Liver (tissue), 9 donors: ENCODE measurements around the gene RGS12. TPM values are rescaled to one million over a fixed set of nuclear protein-coding genes. Genes with fewer than 3 reads are reported as not detected.

Source experiments
- DNase-seq: peaks from one replicate; pipeline ENCODE4 v3.0.0-alpha.2; 2017; ENCODE audit warnings: low spot score
- H3K27ac ChIP-seq, 2 donors: one replicate each; pipeline ENCODE4 v1.7.0; 2013; ENCODE audit warnings: inconsistent platforms in 2 of 2, low read length in 2 of 2, control low read depth in 1 of 2, low read depth in 1 of 2, mild to moderate bottlenecking in 1 of 2
- H3K27me3 ChIP-seq, 4 donors: one replicate each; pipeline versions ENCODE4 v1.6.1 to v1.7.0; 2013; ENCODE audit warnings: low read length in 3 of 4, inconsistent platforms in 1 of 4, mild to moderate bottlenecking in 1 of 4, moderate library complexity in 1 of 4; ENCODE audit not compliant: control insufficient read depth in 4 of 4, insufficient read depth in 4 of 4
- H3K36me3 ChIP-seq, 4 donors: one replicate each; pipeline versions ENCODE4 v1.6.1 to v1.7.0; 2013; ENCODE audit warnings: low read length in 3 of 4, mild to moderate bottlenecking in 3 of 4, low read depth in 1 of 4, moderate library complexity in 1 of 4; ENCODE audit not compliant: control insufficient read depth in 4 of 4, insufficient read depth in 3 of 4
- H3K4me1 ChIP-seq, 4 donors: one replicate each; pipeline versions ENCODE4 v1.6.1 to v1.7.0; 2013; ENCODE audit warnings: low read length in 3 of 4, mild to moderate bottlenecking in 3 of 4, moderate library complexity in 1 of 4; ENCODE audit not compliant: control insufficient read depth in 4 of 4, insufficient read depth in 4 of 4
- H3K4me3 ChIP-seq, 3 donors: one replicate each; pipeline versions ENCODE4 v1.6.1 to v1.7.0; 2013; ENCODE audit warnings: low read length in 3 of 3, control low read depth in 1 of 3, low read depth in 1 of 3, mild to moderate bottlenecking in 1 of 3
- H3K9ac ChIP-seq, 2 donors: one replicate each; pipeline ENCODE4 v1.7.0; 2013; ENCODE audit warnings: low read length in 2 of 2, mild to moderate bottlenecking in 2 of 2, moderate library complexity in 2 of 2, control low read depth in 1 of 2, low read depth in 1 of 2
- H3K9me3 ChIP-seq, 4 donors: one replicate each; pipeline versions ENCODE4 v1.6.1 to v1.7.0; 2013; ENCODE audit warnings: low read length in 3 of 4; ENCODE audit not compliant: control insufficient read depth in 4 of 4
- CTCF ChIP-seq: fragments of 150-350 bp; IDR thresholded peaks from 2 replicates; pipeline ENCODE4 v1.5.1; 2017; ENCODE audit warnings: improper control_type of control experiment, low read depth, low read length; ENCODE audit not compliant: missing input control
- EGR1 ChIP-seq, 2 donors: IDR thresholded peaks; 2 replicates each; pipeline ENCODE4 v1.6.1; 2016 to 2018; ENCODE audit warnings: antibody characterized with exemption in 2 of 2, low read depth in 2 of 2
- FOXA2 ChIP-seq: IDR thresholded peaks from 2 replicates; pipeline ENCODE4 v1.6.1; 2016; ENCODE audit warnings: antibody characterized with exemption
- GABPA ChIP-seq, 2 donors: IDR thresholded peaks in 1 of 2; conservative IDR thresholded peaks in 1 of 2; 2 replicates each; pipeline ENCODE4 v1.6.1; 2016; ENCODE audit warnings: antibody characterized with exemption in 2 of 2, mild to moderate bottlenecking in 1 of 2, moderate library complexity in 1 of 2
- HNF4A ChIP-seq, 2 donors: conservative IDR thresholded peaks; 2 replicates each; pipeline ENCODE4 v1.6.1; 2016; ENCODE audit warnings: antibody characterized with exemption in 2 of 2, mild to moderate bottlenecking in 2 of 2
- HNF4G ChIP-seq: IDR thresholded peaks from 2 replicates; pipeline ENCODE4 v1.6.1; 2016; ENCODE audit warnings: antibody characterized with exemption
- JUND ChIP-seq, 2 donors: IDR thresholded peaks; 2 replicates each; pipeline ENCODE4 v1.6.1; 2016; ENCODE audit warnings: antibody characterized with exemption in 2 of 2
- NR2F2 ChIP-seq: IDR thresholded peaks from 2 replicates; pipeline ENCODE4 v1.6.1; 2016; ENCODE audit warnings: antibody characterized with exemption
- RAD21 ChIP-seq, 2 donors: IDR thresholded peaks; 2 replicates each; pipeline ENCODE4 v1.6.1; 2016; ENCODE audit warnings: antibody characterized with exemption in 2 of 2, mild to moderate bottlenecking in 2 of 2
- SP1 ChIP-seq: IDR thresholded peaks from 2 replicates; pipeline ENCODE4 v1.6.1; 2018; ENCODE audit warnings: antibody characterized with exemption, mild to moderate bottlenecking
- TAF1 ChIP-seq: conservative IDR thresholded peaks from 2 replicates; pipeline ENCODE4 v1.6.1; 2016; ENCODE audit warnings: antibody characterized with exemption, mild to moderate bottlenecking
- YY1 ChIP-seq: IDR thresholded peaks from 2 replicates; pipeline ENCODE4 v1.6.1; 2016; ENCODE audit warnings: antibody characterized with exemption, mild to moderate bottlenecking
- WGBS: extraction: QIAGEN DNeasy Blood & Tissue Kit; methylation state at CpG from one replicate; pipeline ENCODE4 v1.1.7; 2013; 5-methylcytosine and 5-hydroxymethylcytosine counted together
- polyA plus RNA-seq, 2 donors: library from polyadenylated mRNA; stranded (reverse) in 1 of 2; unstranded in 1 of 2; fragments of 200-250 nt in 1 of 2; fragments of >200 nt in 1 of 2; fragmentation: Nextera tagmentation in 1 of 2; extraction: Ambion mirVana in 1 of 2; gene quantifications; one replicate each; pipeline versions ENCODE4 v1.2.1 to v1.2.3, GENCODE V29; 2013 to 2015
- total RNA-seq, 2 donors: library from RNA; depleted of rRNA; stranded (reverse); fragments of >200 nt; gene quantifications; one replicate each; pipeline ENCODE4 v1.2.3, GENCODE V29; 2014
- TF ChIP-seq, protein P1 (sequence below): IDR thresholded peaks from 2 replicates; pipeline ENCODE4 v1.6.1; 2016; ENCODE audit warnings: antibody characterized with exemption
- TF ChIP-seq, protein P2 (sequence below): IDR thresholded peaks from 2 replicates; pipeline ENCODE4 v1.6.1; 2016; ENCODE audit warnings: antibody characterized with exemption
- TF ChIP-seq, protein P3 (sequence below): IDR thresholded peaks from 2 replicates; pipeline ENCODE4 v1.6.1; 2016; ENCODE audit warnings: antibody characterized with exemption
- TF ChIP-seq, protein P4 (sequence below): IDR thresholded peaks from 2 replicates; pipeline ENCODE4 v1.6.1; 2016; ENCODE audit warnings: antibody characterized with exemption, mild to moderate bottlenecking
- donor health status: healthy.
- donor health status: healthy.
- donor health status: healthy.
- donor health status: healthy.
- donor health status: healthy.

Gene RGS12
- total and polyA plus RNA-seq, 4 donors = 6.4 to 23.2 (median 11.5) TPM

DNA sequence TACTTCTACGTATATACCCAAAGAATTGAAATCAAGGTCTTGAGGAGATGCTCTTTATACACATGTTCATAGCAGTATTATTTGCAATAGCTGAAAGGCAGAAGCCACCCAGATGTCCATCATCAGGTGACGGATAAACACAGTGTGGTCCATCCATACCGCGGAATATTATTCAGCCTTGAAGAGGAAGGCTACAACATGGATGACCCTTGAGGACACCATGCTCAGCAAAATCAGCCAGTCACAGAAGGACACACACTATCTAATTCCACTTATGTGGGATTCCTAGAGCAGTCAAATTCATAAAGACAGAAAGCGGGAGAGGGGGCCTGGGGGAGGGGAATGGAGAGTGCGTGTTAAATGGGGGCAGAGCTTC, 44.5 kb downstream of the RGS12 start:
- Histone ChIP-seq H3K36me3 (no peaks in the 10 kb centered on the region), H3K4me3 (no peak overlapping the region), H3K27ac (no peak overlapping the region), H3K9me3 (no peaks in the 10 kb centered on the region), H3K4me1 (peaks cover 0 to 5% (median 0%) of the 10 kb centered on the region in 4 donors), H3K9ac (no peak overlapping the region), H3K27me3 (no peaks in the 10 kb centered on the region)
- no peak for TF ChIP-seq HNF4A (conservative IDR thresholded peaks at IDR 0.05)
- WGBS = 98% methylated on average over 6 of the region's 6 CpGs
- no peak for DNase-seq

- peak; percentile 5 for DNase-seq
- peaks cover 0 to 5% (median 0%) of the 10 kb centered on the region in 4 donors for H3K4me1 ChIP-seq
- no peak overlapping the region for H3K4me3 ChIP-seq
- no peaks in the 10 kb centered on the region for H3K9me3 ChIP-seq
- 89% methylated on average over 8 of the region's 8 CpGs for WGBS
- no peak overlapping the region for H3K9ac ChIP-seq
- H3K27me3 ChIP-seq = no peaks in the 10 kb centered on the region
- no peaks in the 10 kb centered on the region for H3K36me3 ChIP-seq
- no peak for TF ChIP-seq NR2F2
- TF ChIP-seq FOXA2 = no peak
- TF ChIP-seq, protein P1, sequence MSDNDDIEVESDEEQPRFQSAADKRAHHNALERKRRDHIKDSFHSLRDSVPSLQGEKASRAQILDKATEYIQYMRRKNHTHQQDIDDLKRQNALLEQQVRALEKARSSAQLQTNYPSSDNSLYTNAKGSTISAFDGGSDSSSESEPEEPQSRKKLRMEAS = no peak
- no peak for TF ChIP-seq EGR1 (IDR thresholded peaks at IDR 0.05; ENCODE audit: low read depth in 2 of 2)
- TF ChIP-seq JUND (IDR thresholded peaks at IDR 0.05) = no peak
- TF ChIP-seq SP1 = no peak
- TF ChIP-seq, protein P2, sequence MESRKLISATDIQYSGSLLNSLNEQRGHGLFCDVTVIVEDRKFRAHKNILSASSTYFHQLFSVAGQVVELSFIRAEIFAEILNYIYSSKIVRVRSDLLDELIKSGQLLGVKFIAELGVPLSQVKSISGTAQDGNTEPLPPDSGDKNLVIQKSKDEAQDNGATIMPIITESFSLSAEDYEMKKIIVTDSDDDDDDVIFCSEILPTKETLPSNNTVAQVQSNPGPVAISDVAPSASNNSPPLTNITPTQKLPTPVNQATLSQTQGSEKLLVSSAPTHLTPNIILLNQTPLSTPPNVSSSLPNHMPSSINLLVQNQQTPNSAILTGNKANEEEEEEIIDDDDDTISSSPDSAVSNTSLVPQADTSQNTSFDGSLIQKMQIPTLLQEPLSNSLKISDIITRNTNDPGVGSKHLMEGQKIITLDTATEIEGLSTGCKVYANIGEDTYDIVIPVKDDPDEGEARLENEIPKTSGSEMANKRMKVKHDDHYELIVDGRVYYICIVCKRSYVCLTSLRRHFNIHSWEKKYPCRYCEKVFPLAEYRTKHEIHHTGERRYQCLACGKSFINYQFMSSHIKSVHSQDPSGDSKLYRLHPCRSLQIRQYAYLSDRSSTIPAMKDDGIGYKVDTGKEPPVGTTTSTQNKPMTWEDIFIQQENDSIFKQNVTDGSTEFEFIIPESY = no peak
- no peak for TF ChIP-seq GABPA (IDR thresholded peaks at IDR 0.05 in 1 of 2, conservative IDR thresholded peaks at IDR 0.05 in 1 of 2)
- TF ChIP-seq RAD21 (IDR thresholded peaks at IDR 0.05) = no peak
- no peak for TF ChIP-seq TAF1
- TF ChIP-seq CTCF = no peak
- TF ChIP-seq HNF4G = no peak
- TF ChIP-seq, protein P3, sequence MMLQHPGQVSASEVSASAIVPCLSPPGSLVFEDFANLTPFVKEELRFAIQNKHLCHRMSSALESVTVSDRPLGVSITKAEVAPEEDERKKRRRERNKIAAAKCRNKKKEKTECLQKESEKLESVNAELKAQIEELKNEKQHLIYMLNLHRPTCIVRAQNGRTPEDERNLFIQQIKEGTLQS = no peak
- no peak overlapping the region for H3K27ac ChIP-seq
Observed at GRCh38 chr4:3337811-3338210, 45.0 kb downstream of the RGS12 start.

DNA sequence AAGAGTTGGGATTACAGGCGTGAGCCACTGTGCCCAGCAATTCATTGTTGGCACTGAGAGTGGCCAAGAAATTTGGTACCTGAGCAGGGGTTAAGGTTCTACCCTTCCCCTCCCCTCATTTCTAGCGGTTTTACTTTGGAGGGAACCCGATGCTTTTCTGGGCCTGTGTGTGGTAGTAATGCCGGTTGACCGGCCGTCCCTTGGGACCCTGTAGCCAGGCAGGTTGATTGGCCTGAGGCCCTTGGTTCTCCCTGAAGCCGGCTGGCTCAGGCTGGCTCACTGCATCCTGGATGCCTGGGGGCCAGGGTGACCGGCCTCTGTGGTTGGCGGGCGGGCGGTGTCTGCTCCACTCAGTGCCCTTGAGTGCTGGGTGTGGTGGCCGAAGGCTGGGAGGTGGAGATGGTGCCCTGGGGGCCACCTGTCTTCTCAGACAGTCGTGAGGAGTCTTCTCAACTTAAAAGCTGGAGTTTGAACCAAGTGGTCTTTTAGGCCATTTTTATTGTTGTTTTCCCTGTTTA, 45.6 kb downstream of the RGS12 start:
- Histone ChIP-seq H3K9ac (no peak overlapping the region), H3K27ac (no peak overlapping the region), H3K36me3 (no peaks in the 10 kb centered on the region), H3K4me3 (no peak overlapping the region), H3K4me1 (peaks cover 0 to 5% (median 0%) of the 10 kb centered on the region in 4 donors), H3K9me3 (no peaks in the 10 kb centered on the region), H3K27me3 (no peaks in the 10 kb centered on the region)
- 97% methylated on average over 13 of the region's 13 CpGs for WGBS
- DNase-seq = peak; percentile 25
- TF ChIP-seq TAF1 = no peak
- no peak for TF ChIP-seq NR2F2
- TF ChIP-seq SP1 = no peak
- TF ChIP-seq YY1 = no peak
- TF ChIP-seq HNF4G = no peak
- TF ChIP-seq, protein P4, sequence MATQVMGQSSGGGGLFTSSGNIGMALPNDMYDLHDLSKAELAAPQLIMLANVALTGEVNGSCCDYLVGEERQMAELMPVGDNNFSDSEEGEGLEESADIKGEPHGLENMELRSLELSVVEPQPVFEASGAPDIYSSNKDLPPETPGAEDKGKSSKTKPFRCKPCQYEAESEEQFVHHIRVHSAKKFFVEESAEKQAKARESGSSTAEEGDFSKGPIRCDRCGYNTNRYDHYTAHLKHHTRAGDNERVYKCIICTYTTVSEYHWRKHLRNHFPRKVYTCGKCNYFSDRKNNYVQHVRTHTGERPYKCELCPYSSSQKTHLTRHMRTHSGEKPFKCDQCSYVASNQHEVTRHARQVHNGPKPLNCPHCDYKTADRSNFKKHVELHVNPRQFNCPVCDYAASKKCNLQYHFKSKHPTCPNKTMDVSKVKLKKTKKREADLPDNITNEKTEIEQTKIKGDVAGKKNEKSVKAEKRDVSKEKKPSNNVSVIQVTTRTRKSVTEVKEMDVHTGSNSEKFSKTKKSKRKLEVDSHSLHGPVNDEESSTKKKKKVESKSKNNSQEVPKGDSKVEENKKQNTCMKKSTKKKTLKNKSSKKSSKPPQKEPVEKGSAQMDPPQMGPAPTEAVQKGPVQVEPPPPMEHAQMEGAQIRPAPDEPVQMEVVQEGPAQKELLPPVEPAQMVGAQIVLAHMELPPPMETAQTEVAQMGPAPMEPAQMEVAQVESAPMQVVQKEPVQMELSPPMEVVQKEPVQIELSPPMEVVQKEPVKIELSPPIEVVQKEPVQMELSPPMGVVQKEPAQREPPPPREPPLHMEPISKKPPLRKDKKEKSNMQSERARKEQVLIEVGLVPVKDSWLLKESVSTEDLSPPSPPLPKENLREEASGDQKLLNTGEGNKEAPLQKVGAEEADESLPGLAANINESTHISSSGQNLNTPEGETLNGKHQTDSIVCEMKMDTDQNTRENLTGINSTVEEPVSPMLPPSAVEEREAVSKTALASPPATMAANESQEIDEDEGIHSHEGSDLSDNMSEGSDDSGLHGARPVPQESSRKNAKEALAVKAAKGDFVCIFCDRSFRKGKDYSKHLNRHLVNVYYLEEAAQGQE = no peak
- TF ChIP-seq, protein P2 = no peak
- no peak for TF ChIP-seq RAD21 (IDR thresholded peaks at IDR 0.05)
